Brain microvascular endothelial cell (primary cell): Measurements from ENCODE around the gene GVQW3.
"Not testable (repeated sequence)": the region's sequence is repeated elsewhere in the genome, so short reads cannot be mapped to it uniquely, and the experiment has no call there.

ENCODE experiments used
- DNase-seq: peaks from one replicate; pipeline ENCODE4 v3.0.0-alpha.2; 2020
- H3K27ac ChIP-seq: fragments of 250-450 bp; sonication (Bioruptor Pico); 2 replicates; pipeline ENCODE4 v1.5.1; 2020; ENCODE audit warnings: mild to moderate bottlenecking, moderate library complexity
- H3K27me3 ChIP-seq: fragments of 250-450 bp; sonication (Bioruptor Pico); replicated peaks from 2 replicates; pipeline ENCODE4 v1.5.1; 2020; ENCODE audit warnings: mild to moderate bottlenecking
- H3K36me3 ChIP-seq: fragments of 250-450 bp; sonication (Bioruptor Pico); replicated peaks from 2 replicates; pipeline ENCODE4 v1.5.1; 2020; ENCODE audit warnings: mild to moderate bottlenecking
- H3K4me3 ChIP-seq: 2 replicates; pipeline ENCODE4 v1.5.1; 2011; ENCODE audit warnings: low read depth, mild to moderate bottlenecking, control low read depth, low read length, moderate library complexity
- CTCF ChIP-seq: IDR thresholded peaks from 2 replicates; pipeline ENCODE4 v1.5.1; 2011; ENCODE audit warnings: low read depth, mild to moderate bottlenecking, moderate library complexity, low read length, control low read depth, inconsistent platforms; ENCODE audit errors: missing control alignments
- in situ Hi-C: cut with HindIII; loops from 2 replicates; pipeline ENCODE4 v1.10.0; 2017; ENCODE audit warnings: low sequenced_read_pairs, low pct_ligation_motif_present

GVQW3 gene

DNA sequence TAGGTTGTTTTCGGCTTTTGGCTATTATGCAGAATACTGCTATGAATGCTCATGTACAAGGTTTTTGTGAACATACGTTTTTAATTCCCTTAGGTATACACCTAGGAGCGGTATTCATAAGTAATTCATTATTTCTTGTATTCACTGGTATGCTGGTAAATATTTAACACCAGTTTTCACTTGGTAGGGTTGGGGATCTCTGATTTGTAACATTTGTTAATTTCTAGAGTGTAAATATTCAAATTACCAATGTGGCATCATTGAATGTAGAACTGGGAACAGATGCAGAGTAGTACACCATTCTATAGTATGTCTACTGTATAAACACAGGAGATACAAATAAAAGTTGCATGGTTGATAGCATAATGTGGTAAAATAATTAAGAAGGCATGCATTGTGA, 16.3 kb downstream of the GVQW3 start:
- Histone ChIP-seq H3K27me3 (no peaks in the 10 kb centered on the region), H3K27ac (no peak overlapping the region), H3K4me3 (no peak overlapping the region), H3K36me3 (no peaks in the 10 kb centered on the region)
- no peak for TF ChIP-seq CTCF
- in situ Hi-C loops: no loop called here
- no peak for DNase-seq

GRCh38 chr11:76400967-76401366, 19.8 kb downstream of the GVQW3 start:
- no peak for DNase-seq
- no peak for TF ChIP-seq CTCF
- H3K4me3 ChIP-seq: no peak overlapping the region
- H3K27me3 ChIP-seq: no peaks in the 10 kb centered on the region
- no peak overlapping the region for H3K27ac ChIP-seq
- H3K36me3 ChIP-seq: no peaks in the 10 kb centered on the region
- in situ Hi-C loops: no loop called here

DNA sequence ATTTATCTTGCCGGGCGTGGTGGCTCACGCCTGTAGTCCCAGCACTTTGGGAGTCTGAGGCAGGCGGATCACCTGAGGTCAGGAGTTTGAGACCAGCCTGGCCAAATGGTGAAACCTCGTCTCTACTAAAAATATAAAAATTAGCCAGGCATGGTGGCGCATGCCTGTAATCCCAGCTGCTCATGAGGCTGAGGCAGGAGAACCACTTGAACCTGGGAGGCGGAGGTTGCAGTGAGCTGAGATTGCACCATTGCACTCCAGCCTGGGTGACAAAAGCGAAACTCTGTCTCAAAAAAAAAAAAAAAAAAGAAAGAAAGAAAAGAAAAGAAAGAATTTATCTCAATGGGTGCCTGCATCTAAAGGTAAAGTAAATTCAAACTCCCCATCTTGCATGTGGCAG, 20.4 kb downstream of the GVQW3 start:
- DNase-seq, H3K4me3 ChIP-seq, H3K27me3 ChIP-seq, in situ Hi-C loops, H3K36me3 ChIP-seq, H3K27ac ChIP-seq: not testable (repeated sequence)

DNA sequence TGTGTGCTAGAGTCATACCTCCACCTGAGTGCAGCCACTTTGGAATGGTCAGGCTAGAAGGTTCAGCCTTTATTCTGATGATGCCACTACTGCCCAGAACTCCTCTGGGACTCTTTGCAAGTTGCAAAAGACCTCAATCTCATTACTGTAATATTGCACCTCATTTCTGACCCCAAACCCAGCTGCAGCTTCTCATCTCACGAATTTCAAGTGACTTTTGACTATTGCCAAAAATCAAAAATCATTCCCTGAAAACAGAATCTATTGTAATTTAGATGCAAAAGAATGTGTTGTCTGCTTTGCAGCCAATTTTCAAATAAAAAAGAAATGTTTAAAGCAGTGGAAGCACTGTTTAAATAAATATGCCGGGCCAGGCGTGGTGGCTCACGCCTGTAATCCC, 25.2 kb downstream of the GVQW3 start:
- no peak for DNase-seq
- H3K4me3 ChIP-seq: no peak overlapping the region
- H3K27ac ChIP-seq: no peak overlapping the region
- no peak for TF ChIP-seq CTCF
- in situ Hi-C loops: no loop called here
- H3K27me3 ChIP-seq: no peaks in the 10 kb centered on the region
- no peaks in the 10 kb centered on the region for H3K36me3 ChIP-seq

DNA sequence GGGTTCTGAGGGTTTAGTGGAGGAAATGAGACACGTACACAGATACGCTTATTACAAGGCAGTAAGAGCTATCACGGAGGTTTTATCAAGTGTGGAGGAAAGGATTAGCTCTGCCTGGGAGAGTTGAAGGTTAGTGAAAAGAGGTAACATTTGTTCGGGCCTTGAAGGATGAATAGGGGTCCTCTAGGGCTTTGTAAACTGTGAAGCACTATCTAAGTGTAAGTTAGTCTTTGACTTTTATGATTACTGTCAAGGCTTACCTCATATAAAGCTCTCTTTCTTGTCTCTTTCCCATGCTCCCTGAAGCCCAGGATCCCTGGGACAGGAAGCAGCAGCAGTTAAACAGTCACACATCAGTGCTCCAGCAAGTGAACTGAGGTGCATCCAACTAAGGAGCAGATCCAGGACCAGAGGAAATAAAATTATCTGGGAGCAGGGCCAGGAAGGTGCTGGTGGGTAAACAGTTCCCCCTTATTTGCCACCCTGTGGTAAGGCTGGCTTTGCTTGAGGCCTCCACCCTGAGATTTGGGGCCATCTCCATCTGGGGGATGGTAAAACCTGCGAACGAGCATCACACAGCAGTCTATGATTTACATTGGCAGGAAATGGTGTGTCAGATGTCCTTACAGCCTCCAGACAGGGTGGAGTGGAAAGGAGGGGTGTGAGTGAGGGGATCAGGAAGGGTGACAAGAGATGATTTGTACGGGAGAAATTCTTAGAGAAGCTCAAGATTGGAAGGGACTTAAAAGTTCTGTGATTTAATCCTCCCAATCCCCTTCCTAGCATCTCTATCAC, 27.2 kb downstream of the GVQW3 start:
- Histone ChIP-seq H3K27ac (no peak overlapping the region), H3K4me3 (no peak overlapping the region), H3K27me3 (no peaks in the 10 kb centered on the region), H3K36me3 (no peaks in the 10 kb centered on the region)
- no peak for TF ChIP-seq CTCF
- no peak for DNase-seq
- in situ Hi-C loops: no loop called here

DNA sequence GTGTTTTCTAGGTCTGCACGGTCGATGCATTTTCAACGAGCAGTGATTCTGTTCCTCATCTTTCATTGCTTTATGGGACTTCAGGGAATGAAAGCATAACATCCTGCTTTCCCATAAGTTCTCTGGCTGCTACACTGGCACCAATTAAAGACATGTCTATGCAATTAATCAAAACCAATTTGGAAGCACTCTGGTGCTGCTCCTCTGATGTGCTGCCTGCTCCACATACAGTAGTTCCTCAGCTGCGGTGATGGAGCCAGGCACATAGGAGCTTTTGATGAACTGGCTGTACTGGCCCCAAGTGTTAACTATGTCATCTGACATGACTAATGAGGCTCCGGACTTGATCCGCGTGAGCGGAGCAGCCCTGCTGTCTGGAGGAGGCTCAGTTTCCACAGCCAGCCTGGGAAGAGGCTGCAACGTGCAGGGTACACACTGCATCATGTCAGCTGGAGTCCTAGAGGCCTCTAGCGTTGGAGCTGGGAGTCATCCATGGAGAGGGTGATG, 29.8 kb downstream of the GVQW3 start:
- TF ChIP-seq CTCF: no peak
- Histone ChIP-seq H3K4me3 (no peak overlapping the region), H3K27me3 (no peaks in the 10 kb centered on the region), H3K36me3 (no peaks in the 10 kb centered on the region), H3K27ac (no peak overlapping the region)
- no peak for DNase-seq
- in situ Hi-C loops: no loop called here
